Keratinocyte (primary cell): Measurements from ENCODE around the gene SHISA5. TPM values are rescaled to one million over a fixed set of nuclear protein-coding genes. Genes with fewer than 3 reads are reported as not detected.

Experiments
- DNase-seq: peaks from one replicate; pipeline ENCODE4 v3.0.0-alpha.2; 2011; ENCODE audit warnings: low read depth, missing footprints, low spot score
- FAIRE-seq: peaks from 2 replicates; lab custom pipeline; 2011; peaks lifted over from hg19 to GRCh38; lab: Jason Lieb, UNC
- H2AFZ ChIP-seq: 2 replicates; pipeline ENCODE4 v1.6.0; 2012; ENCODE audit warnings: low read length, control low read depth, inconsistent platforms; ENCODE audit not compliant: control insufficient read depth
- H3K27ac ChIP-seq: 2 replicates; pipeline ENCODE4 v1.5.1; 2011; ENCODE audit warnings: low read length; ENCODE audit not compliant: control insufficient read depth, insufficient read depth
- H3K27me3 ChIP-seq: 3 replicates; pipeline ENCODE4 v1.6.0; 2011; ENCODE audit warnings: low read length; ENCODE audit not compliant: control insufficient read depth, insufficient read depth; ENCODE audit errors: extremely low read depth
- H3K36me3 ChIP-seq, 2 experiments: 2 replicates in 1 of 2; 3 replicates in 1 of 2; pipeline ENCODE4 v1.5.1; 2011; ENCODE audit warnings: low read length in 2 of 2, mild to moderate bottlenecking in 1 of 2; ENCODE audit not compliant: control insufficient read depth in 2 of 2, insufficient read depth in 2 of 2; ENCODE audit errors: extremely low read depth in 1 of 2
- H3K4me1 ChIP-seq: 3 replicates; pipeline ENCODE4 v1.5.1; 2011; ENCODE audit warnings: low read length; ENCODE audit not compliant: control insufficient read depth, insufficient read depth; ENCODE audit errors: extremely low read depth
- H3K4me2 ChIP-seq: 3 replicates; pipeline ENCODE4 v1.6.0; 2011; ENCODE audit warnings: low read depth, low read length; ENCODE audit not compliant: control insufficient read depth, insufficient read depth; ENCODE audit errors: extremely low read depth
- H3K4me3 ChIP-seq, 3 experiments: fragments of 200-600 bp in 1 of 3; sonication (generic) in 1 of 3; 2 replicates in 2 of 3; 3 replicates in 1 of 3; pipeline ENCODE4 v1.5.1; 2011 to 2016; ENCODE audit warnings: low read length in 3 of 3, mild to moderate bottlenecking in 3 of 3, control low read depth in 2 of 3, inconsistent platforms in 1 of 3, low read depth in 1 of 3, mixed read lengths in 1 of 3, mixed run types in 1 of 3, moderate library complexity in 1 of 3; ENCODE audit not compliant: control insufficient read depth in 2 of 3, insufficient read depth in 2 of 3; ENCODE audit errors: extremely low read depth in 1 of 3
- H3K79me2 ChIP-seq: 2 replicates; pipeline ENCODE4 v1.6.0; 2012; ENCODE audit warnings: low read length; ENCODE audit not compliant: control insufficient read depth, insufficient read depth
- H3K9ac ChIP-seq: 3 replicates; pipeline ENCODE4 v1.6.0; 2011; ENCODE audit warnings: low read length; ENCODE audit not compliant: control insufficient read depth, insufficient read depth; ENCODE audit errors: extremely low read depth
- H3K9me1 ChIP-seq: 3 replicates; pipeline ENCODE4 v1.6.0; 2011; ENCODE audit warnings: low read length; ENCODE audit not compliant: control insufficient read depth, insufficient read depth; ENCODE audit errors: extremely low read depth
- H3K9me3 ChIP-seq: 2 replicates; pipeline ENCODE4 v1.5.1; 2012; ENCODE audit warnings: low read depth, low read length; ENCODE audit not compliant: control insufficient read depth
- H4K20me1 ChIP-seq: 3 replicates; pipeline ENCODE4 v1.6.0; 2011; ENCODE audit warnings: low read length; ENCODE audit not compliant: control insufficient read depth, insufficient read depth; ENCODE audit errors: extremely low read depth
- EZH2 ChIP-seq: IDR thresholded peaks from one replicate; pipeline ENCODE4 v1.6.1; 2012; ENCODE audit warnings: inconsistent platforms, mild to moderate bottlenecking, low read length, moderate library complexity
- dilution Hi-C: fragments of 300-500 bp; cut with MboI; formaldehyde crosslinking; loops from one replicate; pipeline ENCODE4 v1.7.0; 2020; ENCODE audit warnings: low sequenced_read_pairs; ENCODE audit not compliant: extremely low pct_ligation_motif_present
- polyA plus RNA-seq, 5 experiments: library from polyadenylated mRNA; depleted of rRNA in 3 of 5; stranded (reverse) in 3 of 5; stranded (forward) in 1 of 5; unstranded in 1 of 5; fragments of >200 nt; gene quantifications; 1 replicate in 1 of 5; 2 replicates in 3 of 5; 3 replicates in 1 of 5; pipeline versions ENCODE4 v1.2.1 to v1.2.3, GENCODE V29; 2011 to 2012; ENCODE audit warnings: missing spikeins in 2 of 5, low read depth in 1 of 5, low replicate concordance in 1 of 5
- TF ChIP-seq, protein P1 (sequence below), 3 experiments: IDR thresholded peaks in 1 of 3; conservative IDR thresholded peaks in 1 of 3; optimal IDR thresholded peaks in 1 of 3; 2 replicates in 2 of 3; 3 replicates in 1 of 3; pipeline versions ENCODE3 to v1.5.1; 2011; ENCODE audit warnings: low read length in 3 of 3, mild to moderate bottlenecking in 3 of 3, moderate library complexity in 2 of 3, control low read depth in 1 of 3, inconsistent platforms in 1 of 3; ENCODE audit not compliant: insufficient read depth in 2 of 3; ENCODE audit errors: extremely low read depth in 1 of 3

SHISA5 gene
- polyA plus RNA-seq, 1 donor (not counting 4 experiments of a cell fraction or from before 2014, with no cell fraction given) = 94.4 TPM

DNA sequence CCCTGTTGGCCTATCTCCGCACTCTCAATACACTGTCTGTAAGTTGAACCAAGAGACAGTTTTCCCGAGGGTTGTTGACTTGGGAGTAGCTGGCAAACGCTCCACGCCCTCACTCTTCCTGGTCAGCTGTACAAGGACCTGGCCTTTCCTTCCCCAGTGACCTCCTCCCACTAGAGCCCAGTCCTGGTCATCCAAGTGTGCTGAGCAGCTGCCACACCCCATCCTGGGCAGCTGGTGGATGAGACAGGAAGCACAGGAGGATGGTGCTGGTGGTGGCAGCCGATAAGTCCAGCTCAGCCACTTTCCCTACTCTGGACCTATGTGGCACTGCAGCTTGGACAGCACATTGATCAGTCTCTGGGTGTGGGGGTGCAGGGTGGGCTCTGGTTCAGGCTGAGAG, 32.8 kb upstream of the SHISA5 start:
- peaks cover 29 to 30% of the 10 kb centered on the region in 2 experiments for H3K36me3 ChIP-seq
- H3K79me2 ChIP-seq = no peaks in the 10 kb centered on the region
- no peaks in the 10 kb centered on the region for H3K9me1 ChIP-seq
- no peak overlapping the region for H3K4me2 ChIP-seq
- H3K9me3 ChIP-seq = no peaks in the 10 kb centered on the region
- DNase-seq (no peak), FAIRE-seq (no peak)
- no peak overlapping the region for H2AFZ ChIP-seq
- H4K20me1 ChIP-seq = no peaks in the 10 kb centered on the region
- no peak overlapping the region for H3K27ac ChIP-seq
- no peak overlapping the region for H3K9ac ChIP-seq
- H3K27me3 ChIP-seq = no peaks in the 10 kb centered on the region
- TF ChIP-seq EZH2 = no peak
- TF ChIP-seq, protein P1, sequence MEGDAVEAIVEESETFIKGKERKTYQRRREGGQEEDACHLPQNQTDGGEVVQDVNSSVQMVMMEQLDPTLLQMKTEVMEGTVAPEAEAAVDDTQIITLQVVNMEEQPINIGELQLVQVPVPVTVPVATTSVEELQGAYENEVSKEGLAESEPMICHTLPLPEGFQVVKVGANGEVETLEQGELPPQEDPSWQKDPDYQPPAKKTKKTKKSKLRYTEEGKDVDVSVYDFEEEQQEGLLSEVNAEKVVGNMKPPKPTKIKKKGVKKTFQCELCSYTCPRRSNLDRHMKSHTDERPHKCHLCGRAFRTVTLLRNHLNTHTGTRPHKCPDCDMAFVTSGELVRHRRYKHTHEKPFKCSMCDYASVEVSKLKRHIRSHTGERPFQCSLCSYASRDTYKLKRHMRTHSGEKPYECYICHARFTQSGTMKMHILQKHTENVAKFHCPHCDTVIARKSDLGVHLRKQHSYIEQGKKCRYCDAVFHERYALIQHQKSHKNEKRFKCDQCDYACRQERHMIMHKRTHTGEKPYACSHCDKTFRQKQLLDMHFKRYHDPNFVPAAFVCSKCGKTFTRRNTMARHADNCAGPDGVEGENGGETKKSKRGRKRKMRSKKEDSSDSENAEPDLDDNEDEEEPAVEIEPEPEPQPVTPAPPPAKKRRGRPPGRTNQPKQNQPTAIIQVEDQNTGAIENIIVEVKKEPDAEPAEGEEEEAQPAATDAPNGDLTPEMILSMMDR (optimal IDR thresholded peaks at IDR 0.05 in 1 of 3, IDR thresholded peaks at IDR 0.05 in 1 of 3, conservative IDR thresholded peaks at IDR 0.05 in 1 of 3; ENCODE audit: extremely low read depth in 1 of 3, insufficient read depth in 2 of 3, low read length in 3 of 3) = no peak
- H3K4me1 ChIP-seq = peaks cover 11% of the 10 kb centered on the region
- no peak overlapping the region for H3K4me3 ChIP-seq
- dilution Hi-C loops = no loop called here

DNA sequence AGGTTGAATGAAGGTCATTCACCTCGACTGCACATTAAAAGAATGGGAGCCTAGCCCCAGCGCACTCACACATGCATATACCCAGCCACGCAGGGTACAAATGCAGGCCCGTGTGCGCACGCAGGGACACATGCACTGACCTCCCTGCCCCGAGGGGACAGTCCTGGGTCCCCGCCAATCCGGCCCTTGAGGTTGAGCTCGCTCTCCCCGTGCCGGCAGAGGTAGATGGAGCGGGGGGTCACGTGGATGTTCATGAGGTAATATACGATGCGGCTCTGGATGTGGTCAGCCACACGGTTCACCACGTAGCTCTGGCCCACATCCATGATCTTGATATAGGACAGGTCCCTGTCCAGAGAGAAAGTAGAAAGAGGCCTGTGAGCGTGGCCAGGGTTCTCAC, 32.1 kb upstream of the SHISA5 start:
- dilution Hi-C loops = no loop called here

More for the DNA sequence above, 32.1 kb upstream of the SHISA5 start:
- TF ChIP-seq, protein P1 (optimal IDR thresholded peaks at IDR 0.05 in 1 of 3, IDR thresholded peaks at IDR 0.05 in 1 of 3, conservative IDR thresholded peaks at IDR 0.05 in 1 of 3; ENCODE audit: extremely low read depth in 1 of 3, insufficient read depth in 2 of 3, low read length in 3 of 3) = no peak
- TF ChIP-seq EZH2 = no peak
- H3K9ac ChIP-seq = no peak overlapping the region
- no peak overlapping the region for H2AFZ ChIP-seq
- FAIRE-seq (no peak), DNase-seq (no peak)
- H4K20me1 ChIP-seq = no peaks in the 10 kb centered on the region
- H3K4me2 ChIP-seq = peak overlapping the region; percentile 19
- H3K4me3 ChIP-seq = no peak overlapping the region
- H3K36me3 ChIP-seq = peaks cover 24 to 30% of the 10 kb centered on the region in 2 experiments
- H3K9me3 ChIP-seq = no peaks in the 10 kb centered on the region
- no peaks in the 10 kb centered on the region for H3K27me3 ChIP-seq
- no peaks in the 10 kb centered on the region for H3K9me1 ChIP-seq
- peaks cover 11% of the 10 kb centered on the region for H3K4me1 ChIP-seq
- no peaks in the 10 kb centered on the region for H3K79me2 ChIP-seq
- peak overlapping the region; percentile 51 for H3K27ac ChIP-seq
